ENCODE data around the gene UBR4.
A peak's percentile ranks its signal among the peaks of the same experiment; 100 is the strongest.
"Not testable (repeated sequence)": the region's sequence is repeated elsewhere in the genome, so short reads cannot be mapped to it uniquely, and the experiment has no call there.

The UBR4 gene

DNA sequence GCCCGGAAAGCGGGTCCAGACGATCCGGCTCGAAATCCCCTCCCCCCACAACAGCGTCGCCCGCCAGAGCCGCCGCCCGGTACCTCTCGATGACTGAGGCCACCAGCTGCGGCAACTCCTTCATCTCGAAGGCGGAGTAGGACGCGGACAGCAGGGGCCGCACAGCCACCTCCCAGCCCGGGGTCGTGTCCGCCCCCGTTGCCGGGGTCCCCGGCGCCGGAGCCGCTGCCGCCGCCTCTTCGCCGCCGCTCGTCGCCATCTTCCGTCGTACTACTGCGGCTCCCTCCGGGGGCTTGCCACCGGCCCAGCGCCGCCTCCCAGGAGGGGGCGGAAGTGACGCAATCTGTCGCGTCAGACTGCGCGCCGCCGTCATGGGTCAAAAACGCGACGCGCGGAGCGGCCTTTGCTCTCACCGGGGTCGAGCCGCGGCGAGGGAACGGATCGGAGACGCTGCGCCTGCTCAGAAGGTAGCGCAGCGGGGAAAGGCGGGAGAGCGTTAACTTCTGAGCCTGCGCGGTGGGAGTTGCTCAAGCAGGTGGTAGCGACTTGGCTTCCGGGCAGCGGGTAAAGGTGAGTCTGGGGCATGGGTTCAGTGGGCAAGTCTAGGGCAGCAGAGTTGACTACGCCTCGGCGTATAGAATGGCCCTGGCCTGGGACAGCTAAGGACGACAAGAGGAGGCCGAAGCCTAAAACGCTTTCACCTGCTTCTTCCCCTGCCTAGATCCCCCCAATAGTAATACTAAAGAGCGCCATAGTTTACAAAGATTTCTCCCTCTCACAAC lies at the start of gene UBR4:
Gene UBR4 (minus strand): TSS at position 277 of the 782 bp plus-strand sequence. CDS start 18 bp downstream, at position 259.
- peak; percentile 95 for DNase-seq (ENCODE audit: low read depth, low spot score)

DNA sequence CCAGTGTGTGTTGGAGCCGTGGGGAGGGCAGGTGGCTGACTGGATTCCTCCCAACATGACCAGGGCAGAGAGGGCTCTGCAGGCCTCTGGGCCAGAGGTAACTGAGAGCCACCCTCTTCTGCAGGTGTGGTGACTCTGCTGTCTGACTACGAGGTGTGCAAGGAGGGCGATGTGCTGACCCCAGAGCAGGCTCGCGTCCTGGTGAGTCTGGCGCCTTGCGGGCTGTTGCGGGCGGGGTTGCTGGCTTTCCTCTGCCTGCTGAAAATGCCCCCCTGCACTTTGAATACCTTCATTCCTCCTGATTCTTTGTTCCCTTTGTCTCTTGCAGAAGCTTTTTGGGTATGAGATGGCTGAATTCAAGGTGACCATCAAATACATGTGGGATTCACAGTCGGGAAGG lies 48.3 kb upstream of the UBR4 start:
- no peak for DNase-seq (ENCODE audit: low read depth, low spot score)

DNA sequence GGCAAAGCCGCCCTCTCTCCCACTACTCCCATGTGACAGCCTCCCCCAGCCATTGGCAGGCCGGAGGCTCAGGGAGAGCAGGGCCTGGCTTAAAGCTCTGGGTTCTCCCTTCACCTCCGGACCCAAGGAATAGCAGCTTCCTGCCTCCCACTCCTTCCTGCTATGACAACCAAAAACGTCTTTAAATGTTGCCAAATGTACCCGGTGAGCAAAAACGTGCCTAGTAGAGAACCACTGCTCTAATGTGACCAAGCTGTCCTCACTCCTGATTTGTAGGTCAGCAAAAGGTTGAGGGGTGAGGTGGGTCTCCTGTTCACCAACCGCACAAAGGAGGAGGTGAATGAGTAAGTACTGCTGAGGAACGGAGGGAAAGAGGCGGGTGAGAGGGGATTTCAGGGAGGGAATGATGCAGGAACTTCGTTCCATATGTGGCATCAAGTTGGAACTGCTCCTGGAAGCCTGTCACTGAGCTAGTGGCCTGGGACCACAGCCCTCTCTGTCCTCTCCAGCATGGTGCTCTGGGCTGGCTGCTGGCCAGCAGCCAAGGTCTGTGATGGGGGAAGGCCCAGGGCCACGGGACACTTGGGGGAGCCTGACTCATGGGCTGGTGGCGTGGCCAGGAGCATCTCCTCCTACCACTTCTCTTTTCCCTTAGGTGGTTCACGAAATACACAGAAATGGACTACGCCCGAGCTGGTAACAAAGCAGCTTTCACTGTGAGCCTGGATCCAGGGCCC lies 47.3 kb upstream of the UBR4 start:
- DNase-seq (ENCODE audit: low read depth, low spot score): no peak

DNA sequence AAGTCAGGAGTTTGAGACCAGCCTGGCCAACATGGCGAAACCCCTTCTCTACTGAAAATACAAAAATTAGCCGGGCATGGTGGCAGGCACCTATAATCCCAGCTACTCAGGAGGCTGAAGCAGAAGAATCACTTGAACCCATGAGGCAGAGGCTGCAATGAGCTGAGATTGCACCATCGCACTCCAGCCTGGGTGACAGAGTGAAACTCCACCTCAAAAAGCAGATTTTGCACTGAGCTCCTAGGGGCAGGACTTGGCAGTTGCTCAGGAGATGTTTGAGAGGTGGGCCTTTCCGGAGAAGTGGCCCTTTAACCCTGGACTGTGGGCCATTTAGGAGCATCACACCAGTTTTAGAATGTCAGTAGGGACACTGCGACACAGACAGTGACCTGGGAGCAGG lies 46.2 kb upstream of the UBR4 start:
- not testable (repeated sequence) for DNase-seq (ENCODE audit: low read depth, low spot score)

DNA sequence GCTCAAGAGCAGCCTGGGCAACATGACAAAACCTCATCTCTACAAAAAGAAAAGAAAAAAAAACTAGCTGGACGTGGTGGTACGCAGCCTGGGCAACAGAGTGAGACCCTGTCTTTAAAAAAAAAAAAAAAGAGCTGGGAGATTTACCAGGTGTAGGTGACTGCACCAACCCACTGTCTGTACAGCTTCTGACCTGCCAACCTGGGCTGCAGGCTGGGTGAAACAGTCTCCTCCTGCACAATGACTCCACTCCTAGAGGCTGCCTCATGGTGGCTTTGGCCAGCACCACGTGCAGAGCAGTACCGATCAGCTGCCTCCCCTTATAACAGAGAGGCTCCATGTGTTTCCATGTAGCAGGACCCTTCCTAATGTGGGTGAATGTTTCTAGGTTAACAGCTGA lies 45.2 kb upstream of the UBR4 start:
- DNase-seq (ENCODE audit: low read depth, low spot score): no peak

DNA sequence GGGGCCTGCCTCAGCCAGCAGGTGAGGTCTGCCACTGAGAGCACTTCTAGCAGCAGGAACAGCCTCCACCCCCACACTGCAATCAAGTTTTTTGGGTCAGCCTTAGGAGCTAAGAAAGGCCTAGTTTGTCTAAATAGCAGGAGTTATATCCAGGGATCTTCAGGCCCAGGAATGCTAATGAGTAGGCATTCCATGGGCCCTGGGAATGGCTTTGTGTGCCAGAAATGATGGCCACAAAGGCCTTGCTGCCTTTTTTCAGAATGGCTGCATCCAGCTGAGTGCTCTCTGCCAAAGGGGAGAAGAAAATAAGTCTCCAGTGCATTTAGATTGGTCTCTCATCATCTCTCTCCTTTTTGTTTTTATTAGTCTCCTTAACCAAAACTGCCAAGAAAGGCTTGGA lies 44.4 kb upstream of the UBR4 start:
- no peak for DNase-seq (ENCODE audit: low read depth, low spot score)

DNA sequence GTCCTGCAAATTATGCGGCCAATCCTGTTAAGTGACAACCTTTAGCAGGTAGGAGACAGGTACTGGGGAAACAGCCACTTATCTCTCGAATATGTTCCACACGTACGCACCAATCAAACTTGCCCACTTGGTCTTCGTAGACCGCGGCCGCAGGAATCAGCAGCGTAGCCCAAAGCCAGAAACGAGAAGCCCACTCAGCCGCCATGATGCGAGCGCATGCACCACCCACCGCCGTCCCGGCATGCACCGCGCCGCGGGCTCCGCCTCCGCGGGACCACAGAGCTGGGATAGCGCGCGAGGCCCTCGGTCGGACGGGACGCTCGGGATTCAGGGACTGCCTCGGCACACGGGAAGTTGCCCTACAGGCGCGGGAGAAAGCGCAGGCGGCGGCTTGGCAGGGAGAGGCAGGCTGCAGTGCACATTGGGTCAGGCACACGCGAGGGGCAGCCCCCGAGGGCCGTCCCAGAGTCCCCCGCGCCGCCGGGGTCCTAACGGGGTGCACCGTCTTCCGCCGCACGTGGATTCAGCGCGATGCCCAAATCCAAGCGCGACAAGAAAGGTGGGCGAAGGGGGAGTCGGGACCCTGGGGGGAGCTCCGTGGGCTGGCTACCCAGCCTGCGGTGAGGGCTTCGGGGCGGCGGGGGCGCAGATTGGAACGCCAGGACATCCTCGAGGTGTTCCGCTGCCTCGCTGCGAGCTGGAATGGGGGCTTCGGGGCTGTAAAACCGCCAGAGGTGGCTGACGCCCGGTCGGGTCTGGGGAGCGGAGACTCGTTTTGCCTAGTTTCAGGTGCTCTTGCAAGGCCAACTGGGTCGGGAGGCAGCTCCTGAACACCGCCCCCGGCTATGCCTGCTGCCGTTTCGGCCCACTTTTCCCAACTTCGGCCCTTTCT lies 41.5 kb upstream of the UBR4 start, which contains the start of the genes EMC1 and MRTO4:
Gene EMC1 (minus strand): TSS at position 220 of the 892 bp plus-strand sequence. CDS start 15 bp downstream, at position 205.
Gene MRTO4 (plus strand): TSS at position 501 of the 892 bp plus-strand sequence. CDS start 31 bp downstream, at position 532.
- peak; percentile 85 for DNase-seq (ENCODE audit: low read depth, low spot score)

DNA sequence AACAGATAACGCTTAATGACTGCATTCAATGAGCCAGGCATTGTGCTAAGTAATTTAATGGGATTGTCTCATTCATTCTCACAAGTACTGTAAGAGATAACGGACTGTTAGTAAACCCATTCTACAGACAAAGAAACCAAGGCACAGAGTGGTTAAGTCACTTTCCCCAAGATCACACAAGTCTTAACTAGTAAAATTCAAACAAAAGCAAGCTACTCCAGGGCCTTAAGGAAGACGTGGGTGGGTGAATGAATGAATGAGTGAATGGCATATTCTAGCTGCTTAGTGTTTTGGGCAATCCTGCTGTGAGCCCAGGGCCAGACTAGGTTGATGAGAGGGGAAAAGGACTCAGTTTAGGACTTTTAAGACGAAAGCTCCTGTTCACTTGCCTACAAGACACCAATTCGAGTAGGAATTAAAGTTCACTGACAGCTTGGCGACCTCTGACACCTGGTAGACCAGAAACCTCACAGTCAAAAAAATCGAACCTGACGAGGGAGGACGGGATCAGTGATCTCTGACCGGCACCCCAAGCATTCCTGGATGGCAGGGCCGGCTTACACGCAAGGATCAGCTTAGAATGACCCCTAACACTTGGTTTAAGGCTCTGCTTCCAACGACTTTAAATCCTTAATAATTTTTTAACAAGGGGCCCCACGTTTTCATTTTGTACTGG lies 40.7 kb upstream of the UBR4 start:
- DNase-seq (ENCODE audit: low read depth, low spot score): no peak

DNA sequence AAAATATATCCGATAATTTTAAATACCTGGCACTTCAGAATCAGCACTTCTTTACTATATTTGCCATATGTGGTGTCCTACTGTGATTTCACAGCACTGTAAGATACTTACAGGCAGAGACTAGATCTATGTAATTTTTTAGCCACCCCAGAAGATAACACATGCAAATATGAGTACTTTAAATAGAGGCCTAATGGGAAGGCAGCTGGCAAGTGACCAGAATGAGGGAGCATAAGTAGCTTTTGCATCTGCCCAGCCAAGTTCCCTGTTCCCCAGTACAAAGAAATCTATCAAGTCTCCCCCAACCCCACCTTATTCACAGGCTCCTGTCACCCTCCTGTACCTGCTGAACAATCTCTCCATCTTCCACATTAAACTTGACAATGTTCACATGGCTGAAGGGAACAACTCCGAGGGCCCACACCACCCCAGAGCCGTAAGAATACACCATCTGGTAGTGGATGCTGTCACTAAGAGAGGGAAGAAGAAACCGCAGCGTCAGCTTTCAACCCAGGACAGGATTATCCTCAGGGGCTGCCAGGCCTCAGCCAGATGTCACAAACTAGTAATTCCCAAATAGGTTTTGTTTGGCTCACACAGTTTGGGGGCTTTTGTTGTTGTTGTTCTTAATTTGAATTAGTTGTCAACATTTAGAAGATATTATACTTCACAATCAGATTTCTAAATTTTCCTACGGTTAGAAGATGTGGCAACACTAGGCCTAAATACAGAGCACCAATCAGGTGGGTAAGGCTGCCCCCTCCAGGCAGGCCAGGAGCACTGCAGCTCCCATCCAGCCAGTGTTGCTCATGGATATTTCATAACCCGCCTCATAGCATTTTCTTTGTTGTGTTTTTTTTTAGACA lies 30.8 kb upstream of the UBR4 start:
- peak; percentile 42 for DNase-seq (ENCODE audit: low read depth, low spot score)

DNA sequence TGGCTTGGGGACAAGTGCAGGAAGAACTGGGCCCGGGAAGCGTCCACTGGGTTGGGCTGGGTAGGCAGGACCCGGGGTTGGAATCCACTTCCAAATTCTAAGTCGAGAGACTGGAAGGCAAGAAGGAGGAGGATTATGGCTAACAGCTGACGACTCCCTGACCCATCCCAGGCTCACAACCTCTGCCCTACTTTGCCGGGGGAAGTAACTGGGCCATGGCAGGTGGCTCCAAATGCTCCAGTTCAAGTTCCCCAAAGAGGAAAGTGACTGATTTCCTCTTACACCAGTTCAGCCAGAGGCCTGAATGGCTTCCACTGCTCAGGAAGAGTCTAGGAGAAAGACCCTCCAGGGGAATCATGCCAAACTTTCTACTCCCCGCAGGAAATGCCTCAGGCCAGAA lies 29.8 kb upstream of the UBR4 start:
- no peak for DNase-seq (ENCODE audit: low read depth, low spot score)

DNA sequence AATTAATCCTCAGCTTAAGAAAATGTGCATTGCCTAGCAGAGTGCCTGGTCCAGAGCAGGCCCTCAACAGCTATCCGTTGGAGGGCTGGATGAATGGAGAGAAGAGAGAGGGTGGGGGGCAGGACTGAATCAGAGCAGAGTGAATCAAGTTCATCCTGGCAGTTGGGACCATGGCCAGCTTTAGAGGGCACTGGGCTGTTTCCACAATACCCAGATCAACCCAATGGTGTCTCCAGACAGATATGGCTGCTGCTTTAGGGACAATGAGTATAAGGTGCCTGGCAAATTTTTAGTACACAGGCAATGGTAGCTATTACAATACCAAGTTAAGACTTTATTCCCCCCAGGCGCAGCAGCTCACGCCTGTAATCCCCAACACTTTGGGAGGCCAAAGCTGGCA lies 24.2 kb upstream of the UBR4 start:
- DNase-seq (ENCODE audit: low read depth, low spot score): no peak

DNA sequence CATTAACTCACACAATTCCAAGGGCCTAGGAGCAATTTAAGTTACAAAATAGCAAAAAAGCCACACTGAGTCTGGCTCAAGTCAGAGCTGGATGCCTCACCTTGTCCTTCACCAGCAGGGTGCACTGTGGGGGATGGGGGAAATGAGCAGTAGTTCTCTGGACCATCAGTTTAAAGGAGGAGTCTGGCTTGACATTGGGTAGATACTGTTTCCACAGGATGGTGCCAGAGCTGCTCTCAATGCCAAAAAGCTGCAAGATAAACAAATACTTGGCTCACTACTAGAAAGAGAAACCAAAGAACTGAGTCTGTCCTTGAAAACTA lies 22.4 kb upstream of the UBR4 start:
- no peak for DNase-seq (ENCODE audit: low read depth, low spot score)

DNA sequence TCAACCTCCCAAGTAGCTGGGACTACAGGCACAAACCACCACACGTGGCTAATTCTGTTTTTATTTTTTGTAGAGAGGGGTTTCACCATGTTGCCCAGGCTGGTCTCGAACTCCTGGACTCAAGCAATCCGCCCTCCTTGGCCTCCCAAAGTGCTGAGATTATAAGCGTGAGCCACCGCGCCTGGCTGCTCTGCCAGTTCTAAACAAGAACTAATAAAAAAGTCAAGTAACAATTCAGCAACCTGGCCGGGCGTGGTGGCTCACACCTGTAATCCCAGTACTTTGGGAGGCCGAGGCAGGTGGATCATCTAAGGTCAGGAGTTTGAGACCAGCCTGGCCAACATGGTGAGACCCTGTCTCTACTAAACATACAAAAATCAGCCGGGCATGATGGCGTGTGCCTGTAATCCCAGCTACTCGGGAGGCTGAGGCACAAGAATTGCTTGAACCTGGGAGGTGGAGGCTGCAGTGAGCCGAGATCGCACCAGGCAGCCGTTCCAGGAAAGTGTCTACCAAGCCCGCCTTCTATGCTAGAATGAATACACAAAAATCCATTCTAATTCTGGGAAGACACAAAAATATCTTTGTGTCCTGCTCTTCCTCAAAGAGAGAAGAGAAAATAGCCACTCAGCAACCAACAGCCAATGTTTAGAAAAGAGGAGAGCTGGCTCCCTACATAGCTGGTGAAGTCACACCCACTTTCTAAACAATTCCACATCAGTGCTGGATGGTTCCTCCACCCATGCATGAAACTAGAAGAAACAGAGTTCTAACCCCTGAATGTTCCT lies 21.9 kb upstream of the UBR4 start:
- DNase-seq (ENCODE audit: low read depth, low spot score): not testable (repeated sequence)

DNA sequence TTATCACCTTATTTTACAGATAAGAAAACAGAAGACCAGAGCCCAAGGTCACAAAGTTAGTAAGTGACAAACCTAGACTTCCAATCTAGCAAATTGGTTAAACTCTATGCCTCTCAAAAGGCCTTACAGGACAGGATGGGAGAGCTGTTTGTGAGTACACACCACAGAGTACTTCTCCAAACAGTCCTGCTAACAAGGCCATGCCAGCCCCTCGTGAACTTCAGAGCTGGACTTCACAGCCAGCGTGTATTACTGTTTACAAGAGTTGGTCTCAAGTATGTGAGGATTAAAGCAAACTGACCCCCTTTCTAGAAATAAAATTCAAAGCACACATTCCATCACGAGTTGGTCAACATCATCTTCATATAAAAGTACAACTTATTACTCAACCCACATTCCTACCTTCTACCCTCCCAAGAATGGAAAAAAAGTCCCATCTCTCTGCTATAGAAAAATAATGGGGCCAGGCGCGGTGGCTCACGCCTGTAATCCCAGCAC lies 19.8 kb upstream of the UBR4 start:
- DNase-seq (ENCODE audit: low read depth, low spot score): no peak

DNA sequence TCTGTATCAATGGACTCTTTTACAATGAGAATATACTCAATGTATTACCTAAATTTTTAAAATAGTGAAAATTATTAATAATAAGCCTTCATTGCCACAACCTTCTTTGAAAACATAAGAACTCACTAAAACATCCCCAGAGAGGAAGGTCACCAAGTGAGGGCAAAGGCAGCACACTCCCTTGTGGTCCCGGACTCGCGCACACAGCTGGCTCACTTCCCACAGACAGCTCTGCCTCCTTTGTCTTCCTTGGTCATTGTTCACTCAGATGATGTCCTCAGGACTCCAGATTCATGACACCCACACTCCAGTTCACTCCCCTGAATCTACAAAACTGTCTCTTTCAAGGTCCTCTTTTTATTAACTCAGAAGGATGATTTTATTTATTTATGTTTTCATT lies 19.2 kb upstream of the UBR4 start:
- no peak for DNase-seq (ENCODE audit: low read depth, low spot score)

DNA sequence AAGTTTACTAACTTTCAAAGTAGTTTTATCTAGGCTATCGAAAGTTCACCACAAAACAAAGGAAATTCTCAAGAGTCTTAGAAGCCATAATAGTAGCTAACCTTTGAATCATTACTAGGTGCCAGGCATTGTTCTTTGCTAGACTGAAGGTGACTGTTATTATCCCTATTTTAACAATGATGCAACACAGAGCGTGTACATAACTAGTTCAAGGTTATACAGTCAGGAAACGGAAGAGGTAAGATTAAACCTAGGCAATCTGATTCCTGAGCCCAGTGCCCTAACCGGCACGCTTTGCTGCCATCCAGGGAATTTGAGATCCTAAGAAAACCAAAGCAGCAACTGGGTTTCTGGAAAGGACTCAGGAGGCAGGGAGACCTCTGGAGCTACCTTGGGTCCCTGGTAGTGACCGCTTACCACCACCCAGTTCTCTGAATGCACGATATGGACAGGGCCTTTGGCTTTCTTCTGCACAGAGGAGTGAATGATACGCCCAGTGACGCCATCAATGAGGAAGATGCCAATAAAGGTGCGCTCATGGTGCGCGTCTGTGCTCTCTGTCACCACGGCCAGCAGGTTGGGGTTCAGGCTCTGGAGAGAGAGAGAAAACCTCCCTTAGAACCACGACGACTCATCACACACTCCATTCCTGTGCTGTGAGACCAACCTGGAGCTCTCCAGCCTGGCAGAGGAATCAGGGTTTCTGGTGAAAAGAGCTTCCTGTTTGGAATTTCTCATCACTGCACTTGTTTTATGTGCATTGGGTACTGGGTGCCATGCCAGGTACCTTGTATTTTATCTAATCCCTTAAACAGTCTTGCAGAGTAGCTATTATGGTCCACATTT lies 13.1 kb upstream of the UBR4 start:
- DNase-seq (ENCODE audit: low read depth, low spot score): no peak

DNA sequence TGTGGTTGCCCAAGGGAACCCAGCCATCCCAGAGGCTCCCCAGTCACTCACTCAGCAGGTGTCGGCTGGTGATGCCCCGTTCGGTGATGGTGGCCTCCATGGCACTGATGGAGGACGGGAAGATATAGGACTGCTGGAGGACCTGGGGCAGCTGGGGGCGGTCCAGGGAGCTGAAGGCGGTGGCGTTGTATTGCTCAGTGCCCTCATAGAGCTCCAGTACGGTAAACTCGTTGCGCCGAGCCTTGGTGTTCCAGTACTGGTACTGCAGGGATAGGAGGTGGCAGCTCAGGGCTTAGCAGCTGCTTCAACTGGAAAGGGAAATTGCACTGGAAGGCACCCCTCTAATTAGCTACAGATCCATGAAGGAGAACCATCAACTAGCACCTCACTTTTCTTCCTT lies 12.5 kb upstream of the UBR4 start:
- DNase-seq (ENCODE audit: low read depth, low spot score): no peak

DNA sequence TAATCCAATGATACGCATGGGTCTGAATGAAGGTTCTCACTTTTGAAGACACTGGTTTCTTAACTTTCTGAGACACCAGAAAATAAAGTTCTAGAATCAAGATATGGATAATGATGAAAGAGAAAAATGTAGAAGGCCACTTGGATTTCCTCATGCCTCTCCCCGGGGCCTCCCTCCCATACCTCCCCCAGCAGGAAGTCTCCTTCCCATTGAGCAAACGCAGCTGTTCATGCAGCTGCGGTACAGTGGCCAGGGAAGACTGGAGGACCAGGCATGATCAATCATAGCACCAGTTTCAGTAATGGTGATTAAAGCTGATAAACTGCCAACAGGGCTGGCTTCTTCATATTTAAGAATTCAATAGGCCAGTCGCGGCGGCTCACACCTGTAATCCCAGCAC lies 10.9 kb upstream of the UBR4 start:
- no peak for DNase-seq (ENCODE audit: low read depth, low spot score)
